PC-9 (cell line): Measurements from ENCODE around the gene LRRC3B. TPM values are rescaled to one million over a fixed set of nuclear protein-coding genes. Genes with fewer than 3 reads are reported as not detected.

Source experiments
- BruUV-seq: library from RNA; stranded (reverse); fragments of 400-500 nt; replicated peaks from 2 replicates; lab custom pipeline; 2021; lab: Mats Ljungman, UMichigan
- CTCF ChIA-PET: fragments of 300-600 bp; sonication (Branson Sonifier 250); formaldehyde crosslinking; loops from one replicate; lab custom pipeline; 2022; ENCODE audit warnings: antibody characterized with exemption; lab: Charles Lee
- POLR2A ChIA-PET: fragments of 300-600 bp; sonication (Branson Sonifier 250); formaldehyde crosslinking; loops from one replicate; lab custom pipeline; 2022; ENCODE audit warnings: antibody characterized with exemption; ENCODE audit not compliant: unreplicated experiment; lab: Charles Lee
- DNase-seq, 2 experiments: peaks; one replicate each; pipeline versions ENCODE4 v3.0.0 to v3.0.0-alpha.2; 2015 to 2022; ENCODE audit warnings: mixed read lengths in 1 of 2
- H2AFZ ChIP-seq: fragments of 200-600 bp; sonication (generic); 2 replicates; pipeline ENCODE4 v1.8.1; 2017; ENCODE audit warnings: antibody characterized with exemption
- H3F3A ChIP-seq: fragments of 200-600 bp; sonication (generic); 2 replicates; pipeline ENCODE4 v1.8.1; 2017; ENCODE audit warnings: antibody characterized with exemption, mild to moderate bottlenecking, low read depth; ENCODE audit not compliant: insufficient read depth
- H3K27ac ChIP-seq: fragments of 200-600 bp; sonication (generic); 2 replicates; pipeline ENCODE4 v1.6.1; 2016; ENCODE audit warnings: mixed run types
- H3K27me3 ChIP-seq: fragments of 200-600 bp; sonication (generic); 2 replicates; pipeline ENCODE4 v1.6.1; 2016; ENCODE audit warnings: low read depth, mixed run types; ENCODE audit not compliant: insufficient read depth
- H3K36me3 ChIP-seq: fragments of 200-600 bp; sonication (generic); 2 replicates; pipeline ENCODE4 v1.6.1; 2016; ENCODE audit warnings: low read depth, mixed run types
- H3K4me1 ChIP-seq: fragments of 200-600 bp; sonication (generic); replicated peaks from 2 replicates; pipeline ENCODE4 v1.6.1; 2016; ENCODE audit warnings: mixed run types; ENCODE audit not compliant: insufficient read depth
- H3K4me2 ChIP-seq: fragments of 200-600 bp; sonication (generic); 2 replicates; pipeline ENCODE4 v1.6.1; 2017; ENCODE audit warnings: mixed run types
- H3K4me3 ChIP-seq: fragments of 200-600 bp; sonication (generic); 2 replicates; pipeline ENCODE4 v1.6.1; 2016; ENCODE audit warnings: mixed run types
- H3K79me2 ChIP-seq: fragments of 200-600 bp; sonication (generic); 2 replicates; pipeline ENCODE4 v1.6.1; 2017; ENCODE audit warnings: low read depth, mixed run types
- H3K9me2 ChIP-seq: fragments of 200-600 bp; sonication (generic); 2 replicates; pipeline ENCODE4 v1.8.1; 2017; ENCODE audit warnings: mild to moderate bottlenecking; ENCODE audit not compliant: insufficient read depth
- H3K9me3 ChIP-seq: fragments of 200-600 bp; sonication (generic); 2 replicates; pipeline ENCODE4 v1.8.1; 2016; ENCODE audit warnings: low read depth; ENCODE audit not compliant: insufficient read depth
- H4K20me1 ChIP-seq: fragments of 200-600 bp; sonication (generic); 2 replicates; pipeline ENCODE4 v1.8.1; 2017; ENCODE audit not compliant: insufficient read depth
- CTCF ChIP-seq: fragments of 200-600 bp; sonication (generic); conservative IDR thresholded peaks from 2 replicates; pipeline ENCODE4 v1.6.1; 2017; ENCODE audit warnings: mixed run types, antibody characterized with exemption, mild to moderate bottlenecking, moderate library complexity
- EZH2 ChIP-seq: fragments of 200-600 bp; sonication (generic); IDR thresholded peaks from 2 replicates; pipeline ENCODE4 v1.8.0; 2017; ENCODE audit warnings: antibody characterized with exemption, low read depth
- intact Hi-C: fragments of 100-400 bp; cut with micrococcal nuclease; formaldehyde crosslinking; loops from one replicate; pipeline ENCODE4 v1.10.0; 2022; ENCODE audit not compliant: unreplicated experiment
- total RNA-seq: library from RNA; stranded (reverse); gene quantifications from 2 replicates; pipeline ENCODE4 v1.2.3, GENCODE V29; 2021

The LRRC3B gene
- total RNA-seq, 1 experiment from 2014 or later, result not detected

GRCh38 chr3:26655231-26655630 lies 32.7 kb downstream of the LRRC3B start:
- H3F3A ChIP-seq, result no peaks in the 10 kb centered on the region
- ChIA-PET POLR2A (no interaction called here), CTCF (no interaction called here)
- no peaks in the 10 kb centered on the region; the same call in 1 of the 2 replicates for H3K9me3 ChIP-seq
- no peaks in the 10 kb centered on the region for H4K20me1 ChIP-seq
- intact Hi-C loops, result no loop called here
- no peaks in the 10 kb centered on the region for H3K36me3 ChIP-seq
- no peak overlapping the region for H3K27ac ChIP-seq
- no peak overlapping the region for H3K4me3 ChIP-seq
- H3K4me1 ChIP-seq, result no peaks in the 10 kb centered on the region
- no peaks in the 10 kb centered on the region for H3K9me2 ChIP-seq
- H3K79me2 ChIP-seq, result no peaks in the 10 kb centered on the region
- no peak for DNase-seq
- no peak overlapping the region for H2AFZ ChIP-seq
- no peak overlapping the region for H3K4me2 ChIP-seq
- TF ChIP-seq CTCF (no peak), EZH2 (no peak)
- no peaks in the 10 kb centered on the region for H3K27me3 ChIP-seq
- no TSS peak for BruUV-seq

- ChIA-PET CTCF (no interaction called here), POLR2A (no interaction called here)
- H3K4me2 ChIP-seq, result no peak overlapping the region
- no peak overlapping the region for H3K27ac ChIP-seq
- no peaks in the 10 kb centered on the region for H3K27me3 ChIP-seq
- H3F3A ChIP-seq, result no peaks in the 10 kb centered on the region
- H4K20me1 ChIP-seq, result no peaks in the 10 kb centered on the region
- H3K9me2 ChIP-seq, result no peaks in the 10 kb centered on the region
- BruUV-seq, result no TSS peak
- DNase-seq, result no peak
- no peaks in the 10 kb centered on the region; the same call in 1 of the 2 replicates for H3K9me3 ChIP-seq
- H3K79me2 ChIP-seq, result no peaks in the 10 kb centered on the region
- TF ChIP-seq CTCF, result no peak
- TF ChIP-seq EZH2, result no peak
- no peak overlapping the region for H2AFZ ChIP-seq
- H3K4me1 ChIP-seq, result no peaks in the 10 kb centered on the region
- intact Hi-C loops, result no loop called here
- no peaks in the 10 kb centered on the region for H3K36me3 ChIP-seq
- no peak overlapping the region for H3K4me3 ChIP-seq
Measured at GRCh38 chr3:26657348-26657976, 34.9 kb downstream of the LRRC3B start.

GRCh38 chr3:26668171-26668570 lies 45.6 kb downstream of the LRRC3B start:
- Histone ChIP-seq H3K79me2 (no peaks in the 10 kb centered on the region), H3K4me1 (no peaks in the 10 kb centered on the region), H3F3A (no peaks in the 10 kb centered on the region), H4K20me1 (no peaks in the 10 kb centered on the region), H3K27ac (no peak overlapping the region), H3K4me3 (no peak overlapping the region), H3K27me3 (no peaks in the 10 kb centered on the region), H3K9me3 (no peaks in the 10 kb centered on the region), H3K9me2 (no peaks in the 10 kb centered on the region), H3K36me3 (no peaks in the 10 kb centered on the region), H3K4me2 (no peak overlapping the region), H2AFZ (no peak overlapping the region)
- no peak for DNase-seq
- intact Hi-C loops, result no loop called here
- ChIA-PET POLR2A (no interaction called here), CTCF (no interaction called here)
- TF ChIP-seq CTCF, result no peak
- no peak for TF ChIP-seq EZH2
- no TSS peak for BruUV-seq
